ENCODE results near the gene GPAT2. TPM values are rescaled to one million over a fixed set of nuclear protein-coding genes. Genes with fewer than 3 reads are reported as not detected.
"Not testable (repeated sequence)": the region's sequence is repeated elsewhere in the genome, so short reads cannot be mapped to it uniquely, and the experiment has no call there.

Gene GPAT2
- total RNA-seq, 1 experiment from 2014 or later: not detected

DNA sequence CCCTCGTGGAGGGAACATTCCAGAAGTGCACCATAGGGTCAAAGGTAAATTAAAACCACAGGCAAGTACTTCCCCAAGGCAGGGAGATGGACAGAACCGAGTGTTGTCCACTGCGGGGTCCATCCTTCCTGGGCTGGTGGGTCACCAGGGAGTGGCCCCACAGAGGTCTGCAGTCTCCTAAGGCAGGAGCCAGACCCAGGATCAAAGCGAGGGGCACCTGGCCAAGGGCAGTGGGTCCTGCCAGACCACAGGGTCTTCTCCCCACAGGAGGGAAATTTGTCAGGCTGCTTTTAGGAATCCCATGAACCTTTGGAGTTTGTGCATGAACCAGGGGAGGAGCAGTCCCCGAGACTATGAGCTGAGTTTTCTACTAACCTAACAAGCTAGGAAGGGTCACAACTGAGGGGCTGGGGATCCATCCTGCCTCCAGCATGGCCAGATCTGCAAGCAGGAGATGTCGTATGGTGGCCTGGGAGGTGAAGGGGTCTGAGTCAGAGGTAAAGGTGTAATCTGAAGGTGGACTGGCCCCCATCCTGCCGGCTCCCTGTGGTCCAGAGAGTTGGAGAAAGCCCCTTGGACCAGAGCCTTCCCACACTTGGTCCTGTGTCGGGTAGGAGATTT, 26.6 kb upstream of the GPAT2 start:
- H3K27ac ChIP-seq (ENCODE audit: low read length); H3K4me1 ChIP-seq (ENCODE audit: low read length); H3K79me2 ChIP-seq (ENCODE audit: low read length); DNase-seq; H3K4me3 ChIP-seq (ENCODE audit: low read length); H3K27me3 ChIP-seq (ENCODE audit: low read length); H2AFZ ChIP-seq (ENCODE audit: low read length); H3K36me3 ChIP-seq (ENCODE audit: insufficient read depth, low read length); H3K9me3 ChIP-seq (ENCODE audit: low read length); H4K20me1 ChIP-seq (ENCODE audit: insufficient read depth, low read depth, low read length); H3K9ac ChIP-seq (ENCODE audit: low read length); H3K4me2 ChIP-seq (ENCODE audit: low read depth, low read length, poor library complexity, severe bottlenecking); H3K9me2 ChIP-seq (replicated peaks; ENCODE audit: insufficient read depth, low read length): not testable (repeated sequence)

DNA sequence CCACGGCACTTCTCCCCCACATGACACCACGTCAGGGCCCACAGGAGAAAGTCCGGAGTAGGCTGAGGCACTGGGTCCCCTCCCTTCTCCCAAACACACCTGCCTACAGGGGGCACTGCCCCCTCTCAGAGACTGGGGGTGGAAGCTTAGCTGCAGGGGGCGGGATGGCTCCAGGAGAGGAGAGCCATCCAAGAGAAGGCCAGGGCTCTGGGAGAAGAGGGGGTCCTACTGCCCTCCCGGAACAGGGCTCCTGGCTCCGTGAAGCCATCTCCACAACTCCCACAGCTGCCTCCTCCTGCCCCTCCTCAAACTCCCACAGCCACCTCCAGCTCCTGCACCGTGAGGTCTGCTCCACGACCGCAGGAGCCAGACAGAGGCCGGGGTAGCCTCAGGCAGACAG, 25.6 kb upstream of the GPAT2 start:
- H3K4me2 ChIP-seq (ENCODE audit: low read depth, low read length, poor library complexity, severe bottlenecking); H2AFZ ChIP-seq (ENCODE audit: low read length); H3K4me1 ChIP-seq (ENCODE audit: low read length); H3K9me2 ChIP-seq (replicated peaks; ENCODE audit: insufficient read depth, low read length); H3K27ac ChIP-seq (ENCODE audit: low read length); H3K36me3 ChIP-seq (ENCODE audit: insufficient read depth, low read length); DNase-seq; H3K9ac ChIP-seq (ENCODE audit: low read length); H3K79me2 ChIP-seq (ENCODE audit: low read length); H3K9me3 ChIP-seq (ENCODE audit: low read length); H4K20me1 ChIP-seq (ENCODE audit: insufficient read depth, low read depth, low read length); H3K27me3 ChIP-seq (ENCODE audit: low read length); H3K4me3 ChIP-seq (ENCODE audit: low read length): not testable (repeated sequence)

DNA sequence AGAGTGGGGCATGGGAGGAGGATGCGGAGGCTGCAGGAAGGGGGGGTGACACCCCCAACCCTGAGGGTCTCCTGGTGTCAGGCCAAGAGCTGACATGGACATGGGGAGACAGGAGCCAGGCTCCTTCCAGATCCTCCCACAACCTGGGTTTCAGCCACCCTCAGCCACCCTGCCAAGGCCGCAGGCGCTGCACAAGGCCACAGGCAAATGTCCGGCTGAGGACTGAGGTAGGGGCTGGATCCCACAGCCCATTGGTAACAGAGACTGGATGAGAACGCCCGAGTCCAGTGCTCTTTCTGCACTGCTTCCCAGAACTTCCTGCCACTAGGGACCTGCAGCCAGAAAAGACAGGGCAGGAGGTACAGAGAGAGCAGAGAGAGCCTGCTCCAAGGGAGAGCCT, 24.7 kb upstream of the GPAT2 start:
- H3K9ac ChIP-seq (ENCODE audit: low read length); H3K4me1 ChIP-seq (ENCODE audit: low read length); H3K27me3 ChIP-seq (ENCODE audit: low read length); H2AFZ ChIP-seq (ENCODE audit: low read length); H4K20me1 ChIP-seq (ENCODE audit: insufficient read depth, low read depth, low read length); H3K4me2 ChIP-seq (ENCODE audit: low read depth, low read length, poor library complexity, severe bottlenecking); H3K9me3 ChIP-seq (ENCODE audit: low read length); DNase-seq; H3K27ac ChIP-seq (ENCODE audit: low read length); H3K4me3 ChIP-seq (ENCODE audit: low read length); H3K79me2 ChIP-seq (ENCODE audit: low read length); H3K9me2 ChIP-seq (replicated peaks; ENCODE audit: insufficient read depth, low read length); H3K36me3 ChIP-seq (ENCODE audit: insufficient read depth, low read length): not testable (repeated sequence)

DNA sequence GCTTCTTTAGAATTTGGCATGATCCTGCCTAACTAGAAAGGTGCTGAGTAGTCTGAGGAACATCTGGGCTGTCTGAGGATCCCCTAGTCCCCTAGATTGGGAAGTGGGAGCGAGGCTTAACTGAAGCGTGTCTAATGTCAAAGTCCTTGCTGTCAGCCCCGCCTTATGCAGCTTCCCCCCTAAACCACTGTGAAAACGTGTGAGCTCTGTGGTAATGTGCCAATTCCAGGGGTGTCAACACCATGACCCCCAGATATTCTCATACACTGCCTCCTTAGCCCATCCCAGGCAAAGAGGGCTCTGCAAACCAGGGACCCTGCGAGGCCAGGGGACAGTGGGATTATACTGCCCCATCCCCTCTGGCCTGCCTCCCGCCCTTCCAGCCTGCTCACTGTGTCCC, 21.1 kb upstream of the GPAT2 start:
- not testable (repeated sequence) for H3K4me1 ChIP-seq (ENCODE audit: low read length)

DNA sequence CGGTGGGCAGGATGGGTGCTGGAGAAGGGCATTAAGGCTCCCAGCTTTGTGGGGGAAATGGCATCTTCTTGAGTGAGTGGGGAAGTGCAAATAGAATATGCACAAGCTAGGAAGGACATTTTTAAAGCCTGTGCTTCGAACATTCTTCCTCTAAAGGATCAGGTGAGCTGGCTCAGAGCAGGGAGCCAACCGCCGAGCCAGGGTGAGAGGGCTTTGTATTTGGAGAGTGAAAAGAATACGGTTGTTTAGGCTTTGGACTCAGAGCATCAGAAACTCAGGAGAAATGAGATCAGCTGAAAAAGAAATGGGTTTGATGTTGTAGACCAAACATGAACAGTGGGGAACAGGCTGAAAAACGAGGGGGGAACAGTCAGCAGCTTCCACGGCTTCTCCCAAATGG, 19.8 kb upstream of the GPAT2 start:
- H3K4me2 ChIP-seq (ENCODE audit: low read depth, low read length, poor library complexity, severe bottlenecking); H3K9ac ChIP-seq (ENCODE audit: low read length); H3K9me2 ChIP-seq (replicated peaks; ENCODE audit: insufficient read depth, low read length); H3K4me3 ChIP-seq (ENCODE audit: low read length); H3K4me1 ChIP-seq (ENCODE audit: low read length); H3K9me3 ChIP-seq (ENCODE audit: low read length); H3K27me3 ChIP-seq (ENCODE audit: low read length); H3K79me2 ChIP-seq (ENCODE audit: low read length); H3K36me3 ChIP-seq (ENCODE audit: insufficient read depth, low read length); H2AFZ ChIP-seq (ENCODE audit: low read length); H3K27ac ChIP-seq (ENCODE audit: low read length); H4K20me1 ChIP-seq (ENCODE audit: insufficient read depth, low read depth, low read length); DNase-seq: not testable (repeated sequence)

More for the DNA sequence above, 21.1 kb upstream of the GPAT2 start:
- H3K79me2 ChIP-seq (ENCODE audit: low read length); H3K4me3 ChIP-seq (ENCODE audit: low read length); H4K20me1 ChIP-seq (ENCODE audit: insufficient read depth, low read depth, low read length); H2AFZ ChIP-seq (ENCODE audit: low read length); H3K4me2 ChIP-seq (ENCODE audit: low read depth, low read length, poor library complexity, severe bottlenecking); H3K36me3 ChIP-seq (ENCODE audit: insufficient read depth, low read length); H3K9ac ChIP-seq (ENCODE audit: low read length); H3K27ac ChIP-seq (ENCODE audit: low read length); DNase-seq; H3K27me3 ChIP-seq (ENCODE audit: low read length); H3K9me2 ChIP-seq (replicated peaks; ENCODE audit: insufficient read depth, low read length); H3K9me3 ChIP-seq (ENCODE audit: low read length): not testable (repeated sequence)

DNA sequence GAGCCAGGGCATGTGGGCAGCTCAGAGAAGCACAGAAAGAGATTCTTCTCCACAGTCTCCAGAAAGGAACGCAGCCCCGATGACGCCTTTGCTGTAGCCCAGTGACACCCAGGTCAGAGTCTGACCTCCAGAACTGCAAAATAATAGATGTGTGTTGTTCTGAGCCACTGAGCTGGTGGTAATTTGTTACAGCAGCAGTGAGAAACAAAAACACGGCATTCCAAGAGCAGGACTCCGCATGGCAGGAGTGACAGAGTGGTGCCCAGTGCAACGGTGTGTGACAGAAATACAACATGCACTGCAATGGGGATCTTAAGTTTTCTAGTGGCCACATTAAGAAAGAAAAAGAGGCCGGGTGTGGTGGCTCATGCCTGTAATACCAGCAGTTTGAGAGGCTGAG, 18.7 kb upstream of the GPAT2 start:
- H3K9me3 ChIP-seq (ENCODE audit: low read length); H4K20me1 ChIP-seq (ENCODE audit: insufficient read depth, low read depth, low read length); H3K4me3 ChIP-seq (ENCODE audit: low read length); H3K79me2 ChIP-seq (ENCODE audit: low read length); H3K9me2 ChIP-seq (replicated peaks; ENCODE audit: insufficient read depth, low read length); H3K9ac ChIP-seq (ENCODE audit: low read length); DNase-seq; H3K4me1 ChIP-seq (ENCODE audit: low read length); H3K4me2 ChIP-seq (ENCODE audit: low read depth, low read length, poor library complexity, severe bottlenecking); H3K27me3 ChIP-seq (ENCODE audit: low read length); H3K27ac ChIP-seq (ENCODE audit: low read length); H2AFZ ChIP-seq (ENCODE audit: low read length); H3K36me3 ChIP-seq (ENCODE audit: insufficient read depth, low read length): not testable (repeated sequence)

DNA sequence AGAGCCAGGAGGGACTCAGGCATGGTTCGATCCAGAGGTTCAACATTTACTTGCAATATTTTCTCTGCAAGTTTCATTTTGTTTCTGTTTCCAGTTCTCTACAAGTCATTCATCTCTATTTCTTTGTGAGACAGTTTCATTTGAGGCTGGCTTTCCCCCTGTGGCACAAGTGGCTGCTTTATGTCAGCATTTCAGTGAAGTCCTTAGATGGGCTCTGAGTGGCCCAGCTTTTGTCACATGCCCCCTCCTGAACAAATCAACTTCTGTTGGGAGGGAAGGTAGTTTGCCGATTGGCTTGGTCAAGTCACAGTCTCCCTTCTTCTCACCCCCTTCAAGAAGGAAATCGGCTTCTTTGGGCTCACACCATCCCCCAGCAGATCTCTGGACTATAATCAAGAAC, 17.9 kb upstream of the GPAT2 start:
- H3K4me1 ChIP-seq (ENCODE audit: low read length); H3K9me2 ChIP-seq (replicated peaks; ENCODE audit: insufficient read depth, low read length); DNase-seq; H3K4me3 ChIP-seq (ENCODE audit: low read length); H3K79me2 ChIP-seq (ENCODE audit: low read length); H3K27ac ChIP-seq (ENCODE audit: low read length); H3K36me3 ChIP-seq (ENCODE audit: insufficient read depth, low read length); H3K4me2 ChIP-seq (ENCODE audit: low read depth, low read length, poor library complexity, severe bottlenecking); H3K27me3 ChIP-seq (ENCODE audit: low read length); H2AFZ ChIP-seq (ENCODE audit: low read length); H3K9me3 ChIP-seq (ENCODE audit: low read length); H3K9ac ChIP-seq (ENCODE audit: low read length); H4K20me1 ChIP-seq (ENCODE audit: insufficient read depth, low read depth, low read length): not testable (repeated sequence)

DNA sequence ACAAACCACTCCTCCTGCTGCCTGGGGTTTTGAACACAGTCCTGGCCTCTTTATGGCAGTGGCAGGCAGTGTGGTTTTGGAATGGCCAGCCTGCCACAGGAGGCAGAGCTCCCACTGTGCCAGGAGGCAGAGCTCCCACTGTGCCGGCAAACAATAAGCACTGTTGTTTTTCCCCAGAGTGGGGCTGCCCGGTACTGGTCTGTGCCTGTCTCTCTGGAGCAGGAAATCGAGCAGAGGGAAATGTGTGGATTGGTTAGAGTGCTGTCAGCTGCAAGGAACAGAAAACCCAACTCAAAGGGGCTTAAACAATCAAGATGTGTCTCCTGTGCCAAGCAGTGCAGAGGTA, 15.2 kb upstream of the GPAT2 start:
- H3K27ac ChIP-seq (ENCODE audit: low read length); H2AFZ ChIP-seq (ENCODE audit: low read length); H3K4me1 ChIP-seq (ENCODE audit: low read length); H3K9me2 ChIP-seq (replicated peaks; ENCODE audit: insufficient read depth, low read length); H3K4me3 ChIP-seq (ENCODE audit: low read length); DNase-seq; H3K36me3 ChIP-seq (ENCODE audit: insufficient read depth, low read length); H3K9me3 ChIP-seq (ENCODE audit: low read length); H3K4me2 ChIP-seq (ENCODE audit: low read depth, low read length, poor library complexity, severe bottlenecking); H4K20me1 ChIP-seq (ENCODE audit: insufficient read depth, low read depth, low read length); H3K27me3 ChIP-seq (ENCODE audit: low read length); H3K9ac ChIP-seq (ENCODE audit: low read length); H3K79me2 ChIP-seq (ENCODE audit: low read length): not testable (repeated sequence)

Measured in Karpas-422 (cell line).